OCI-LY1 (cell line): ENCODE measurements around the gene TLCD3B.

Experiments used
- EZH2 ChIP-seq: fragments of 200-600 bp; sonication (generic), shearing (Covaris generic); IDR thresholded peaks from 2 replicates; pipeline ENCODE4 v1.8.0; 2017; ENCODE audit warnings: borderline replicate concordance, mixed run types, mild to moderate bottlenecking, antibody characterized with exemption, low read length, moderate library complexity, mixed read lengths
- TF ChIP-seq, protein P1 (sequence below): fragments of 200-600 bp; sonication (generic), shearing (Covaris generic); IDR thresholded peaks from 2 replicates; pipeline ENCODE4 v1.5.1; 2017; ENCODE audit warnings: mild to moderate bottlenecking, antibody characterized with exemption, low read length, moderate library complexity, mixed read lengths

DNA sequence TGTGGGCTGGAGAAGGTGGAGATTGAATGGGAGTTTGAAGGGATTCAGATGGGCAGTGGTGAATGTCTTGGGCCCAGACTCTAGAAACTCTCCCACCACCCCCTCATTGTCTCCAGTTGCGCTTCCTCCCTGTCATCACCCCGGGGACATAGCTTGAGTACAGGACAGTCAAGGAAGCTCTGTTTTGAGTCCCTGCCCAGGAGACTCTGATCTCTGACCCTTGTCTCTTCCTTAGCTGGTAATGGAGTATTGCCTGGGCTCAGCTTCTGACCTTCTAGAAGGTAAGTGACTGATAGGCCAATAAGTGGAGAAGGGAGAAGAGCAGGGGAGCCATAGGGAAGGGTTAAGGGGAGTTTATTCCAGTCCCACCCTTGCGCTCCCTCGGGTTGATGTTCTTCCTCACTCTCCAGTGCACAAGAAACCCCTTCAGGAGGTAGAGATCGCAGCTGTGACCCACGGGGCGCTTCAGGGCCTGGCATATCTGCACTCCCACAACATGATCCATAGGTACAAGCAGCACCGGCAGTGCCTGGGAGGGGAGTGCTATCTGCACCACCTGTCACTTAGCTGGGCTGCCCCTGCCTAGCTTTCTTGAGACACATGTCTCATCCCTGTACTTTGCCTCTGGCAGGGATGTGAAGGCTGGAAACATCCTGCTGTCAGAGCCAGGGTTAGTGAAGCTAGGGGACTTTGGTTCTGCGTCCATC is 52.4 kb downstream of the TLCD3B start:
- TF ChIP-seq, protein P1, sequence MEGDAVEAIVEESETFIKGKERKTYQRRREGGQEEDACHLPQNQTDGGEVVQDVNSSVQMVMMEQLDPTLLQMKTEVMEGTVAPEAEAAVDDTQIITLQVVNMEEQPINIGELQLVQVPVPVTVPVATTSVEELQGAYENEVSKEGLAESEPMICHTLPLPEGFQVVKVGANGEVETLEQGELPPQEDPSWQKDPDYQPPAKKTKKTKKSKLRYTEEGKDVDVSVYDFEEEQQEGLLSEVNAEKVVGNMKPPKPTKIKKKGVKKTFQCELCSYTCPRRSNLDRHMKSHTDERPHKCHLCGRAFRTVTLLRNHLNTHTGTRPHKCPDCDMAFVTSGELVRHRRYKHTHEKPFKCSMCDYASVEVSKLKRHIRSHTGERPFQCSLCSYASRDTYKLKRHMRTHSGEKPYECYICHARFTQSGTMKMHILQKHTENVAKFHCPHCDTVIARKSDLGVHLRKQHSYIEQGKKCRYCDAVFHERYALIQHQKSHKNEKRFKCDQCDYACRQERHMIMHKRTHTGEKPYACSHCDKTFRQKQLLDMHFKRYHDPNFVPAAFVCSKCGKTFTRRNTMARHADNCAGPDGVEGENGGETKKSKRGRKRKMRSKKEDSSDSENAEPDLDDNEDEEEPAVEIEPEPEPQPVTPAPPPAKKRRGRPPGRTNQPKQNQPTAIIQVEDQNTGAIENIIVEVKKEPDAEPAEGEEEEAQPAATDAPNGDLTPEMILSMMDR = no peak
- no peak for TF ChIP-seq EZH2
